ENCODE measurements around the gene KANSL1L.
A peak's percentile ranks its signal among the peaks of the same experiment; 100 is the strongest.

KANSL1L gene

GRCh38 chr2:210171309-210172218 is at the start of gene KANSL1L:
Gene KANSL1L, minus strand, starts transcription at chr2:210171409. Its CDS starts 16,827 bp downstream, at chr2:210154582.
- no peaks in the 10 kb centered on the region for H3K27me3 ChIP-seq (ENCODE audit: control insufficient read depth, insufficient read depth, low read length)
- peak within 1 kb of the TSS; percentile 98 for H3K27ac ChIP-seq (ENCODE audit: low read depth, low read length)
- no peaks in the 10 kb centered on the region for H3K36me3 ChIP-seq (ENCODE audit: control insufficient read depth, insufficient read depth, low read length)
- H3K9me3 ChIP-seq (ENCODE audit: control insufficient read depth, insufficient read depth, low read length) = no peaks in the 10 kb centered on the region
- peak within 1 kb of the TSS; percentile 92 for H3K4me3 ChIP-seq (ENCODE audit: low read depth, low read length)
- peak within 1 kb of the TSS; percentile 89 for H3K9ac ChIP-seq (ENCODE audit: low read depth, low read length)
- H3K4me1 ChIP-seq (ENCODE audit: control insufficient read depth, insufficient read depth, low read length) = peaks cover 23% of the 10 kb centered on the region; the same call in 1 of the 2 replicates

- Histone ChIP-seq H3K27ac (ENCODE audit: low read depth, low read length) (no peak overlapping the region), H3K9me3 (ENCODE audit: control insufficient read depth, insufficient read depth, low read length) (no peaks in the 10 kb centered on the region), H3K4me1 (ENCODE audit: control insufficient read depth, insufficient read depth, low read length) (peaks cover 13% of the 10 kb centered on the region), H3K36me3 (ENCODE audit: control insufficient read depth, insufficient read depth, low read length) (no peaks in the 10 kb centered on the region), H3K9ac (ENCODE audit: low read depth, low read length) (no peak overlapping the region), H3K27me3 (ENCODE audit: control insufficient read depth, insufficient read depth, low read length) (no peaks in the 10 kb centered on the region), H3K4me3 (ENCODE audit: low read depth, low read length) (no peak overlapping the region)
Observed at GRCh38 chr2:210215120-210215519, 43.9 kb upstream of the KANSL1L start.

- Histone ChIP-seq H3K9me3 (ENCODE audit: control insufficient read depth, insufficient read depth, low read length) (no peaks in the 10 kb centered on the region), H3K27me3 (ENCODE audit: control insufficient read depth, insufficient read depth, low read length) (no peaks in the 10 kb centered on the region), H3K9ac (ENCODE audit: low read depth, low read length) (no peak overlapping the region), H3K36me3 (ENCODE audit: control insufficient read depth, insufficient read depth, low read length) (no peaks in the 10 kb centered on the region), H3K27ac (ENCODE audit: low read depth, low read length) (no peak overlapping the region), H3K4me3 (ENCODE audit: low read depth, low read length) (no peak overlapping the region), H3K4me1 (ENCODE audit: control insufficient read depth, insufficient read depth, low read length) (peaks cover 8% of the 10 kb centered on the region)
Observed at GRCh38 chr2:210210185-210210584, 39.0 kb upstream of the KANSL1L start.

- Histone ChIP-seq H3K4me3 (ENCODE audit: low read depth, low read length) (no peak overlapping the region), H3K27ac (ENCODE audit: low read depth, low read length) (no peak overlapping the region), H3K9me3 (ENCODE audit: control insufficient read depth, insufficient read depth, low read length) (no peaks in the 10 kb centered on the region), H3K36me3 (ENCODE audit: control insufficient read depth, insufficient read depth, low read length) (no peaks in the 10 kb centered on the region), H3K4me1 (ENCODE audit: control insufficient read depth, insufficient read depth, low read length) (no peaks in the 10 kb centered on the region), H3K9ac (ENCODE audit: low read depth, low read length) (no peak overlapping the region), H3K27me3 (ENCODE audit: control insufficient read depth, insufficient read depth, low read length) (no peaks in the 10 kb centered on the region)
Observed at GRCh38 chr2:210207929-210208328, 36.7 kb upstream of the KANSL1L start.

GRCh38 chr2:210203558-210203957 is 32.3 kb upstream of the KANSL1L start:
- H3K27ac ChIP-seq (ENCODE audit: low read depth, low read length) = no peak overlapping the region

GRCh38 chr2:210203147-210203546 is 31.9 kb upstream of the KANSL1L start:
- H3K27me3 ChIP-seq (ENCODE audit: control insufficient read depth, insufficient read depth, low read length) = no peaks in the 10 kb centered on the region
- H3K9me3 ChIP-seq (ENCODE audit: control insufficient read depth, insufficient read depth, low read length) = no peaks in the 10 kb centered on the region
- H3K27ac ChIP-seq (ENCODE audit: low read depth, low read length) = no peak overlapping the region
- no peak overlapping the region for H3K9ac ChIP-seq (ENCODE audit: low read depth, low read length)
- no peak overlapping the region for H3K4me3 ChIP-seq (ENCODE audit: low read depth, low read length)
- no peaks in the 10 kb centered on the region for H3K36me3 ChIP-seq (ENCODE audit: control insufficient read depth, insufficient read depth, low read length)
- no peaks in the 10 kb centered on the region for H3K4me1 ChIP-seq (ENCODE audit: control insufficient read depth, insufficient read depth, low read length)

More at GRCh38 chr2:210203558-210203957, 32.3 kb upstream of the KANSL1L start:
- H3K4me1 ChIP-seq (ENCODE audit: control insufficient read depth, insufficient read depth, low read length) = no peaks in the 10 kb centered on the region
- no peak overlapping the region for H3K9ac ChIP-seq (ENCODE audit: low read depth, low read length)
- H3K9me3 ChIP-seq (ENCODE audit: control insufficient read depth, insufficient read depth, low read length) = no peaks in the 10 kb centered on the region
- no peak overlapping the region for H3K4me3 ChIP-seq (ENCODE audit: low read depth, low read length)
- no peaks in the 10 kb centered on the region for H3K36me3 ChIP-seq (ENCODE audit: control insufficient read depth, insufficient read depth, low read length)
- no peaks in the 10 kb centered on the region for H3K27me3 ChIP-seq (ENCODE audit: control insufficient read depth, insufficient read depth, low read length)

- Histone ChIP-seq H3K36me3 (ENCODE audit: control insufficient read depth, insufficient read depth, low read length) (no peaks in the 10 kb centered on the region), H3K9ac (ENCODE audit: low read depth, low read length) (no peak overlapping the region), H3K27ac (ENCODE audit: low read depth, low read length) (no peak overlapping the region)
Observed at GRCh38 chr2:210199854-210200253, 28.6 kb upstream of the KANSL1L start.

GRCh38 chr2:210199186-210199765 is 28.1 kb upstream of the KANSL1L start:
- Histone ChIP-seq H3K4me3 (ENCODE audit: low read depth, low read length) (no peak overlapping the region), H3K9ac (ENCODE audit: low read depth, low read length) (no peak overlapping the region), H3K9me3 (ENCODE audit: control insufficient read depth, insufficient read depth, low read length) (no peaks in the 10 kb centered on the region), H3K36me3 (ENCODE audit: control insufficient read depth, insufficient read depth, low read length) (no peaks in the 10 kb centered on the region), H3K27me3 (ENCODE audit: control insufficient read depth, insufficient read depth, low read length) (no peaks in the 10 kb centered on the region), H3K4me1 (ENCODE audit: control insufficient read depth, insufficient read depth, low read length) (no peaks in the 10 kb centered on the region), H3K27ac (ENCODE audit: low read depth, low read length) (no peak overlapping the region)

More at GRCh38 chr2:210199854-210200253, 28.6 kb upstream of the KANSL1L start:
- Histone ChIP-seq H3K4me3 (ENCODE audit: low read depth, low read length) (no peak overlapping the region), H3K27me3 (ENCODE audit: control insufficient read depth, insufficient read depth, low read length) (no peaks in the 10 kb centered on the region), H3K9me3 (ENCODE audit: control insufficient read depth, insufficient read depth, low read length) (no peaks in the 10 kb centered on the region), H3K4me1 (ENCODE audit: control insufficient read depth, insufficient read depth, low read length) (no peaks in the 10 kb centered on the region)

GRCh38 chr2:210198326-210198725 is 27.1 kb upstream of the KANSL1L start:
- H3K4me1 ChIP-seq (ENCODE audit: control insufficient read depth, insufficient read depth, low read length) = no peaks in the 10 kb centered on the region
- no peaks in the 10 kb centered on the region for H3K36me3 ChIP-seq (ENCODE audit: control insufficient read depth, insufficient read depth, low read length)
- no peak overlapping the region for H3K4me3 ChIP-seq (ENCODE audit: low read depth, low read length)
- H3K27me3 ChIP-seq (ENCODE audit: control insufficient read depth, insufficient read depth, low read length) = no peaks in the 10 kb centered on the region
- H3K9me3 ChIP-seq (ENCODE audit: control insufficient read depth, insufficient read depth, low read length) = no peaks in the 10 kb centered on the region
- H3K27ac ChIP-seq (ENCODE audit: low read depth, low read length) = no peak overlapping the region
- no peak overlapping the region for H3K9ac ChIP-seq (ENCODE audit: low read depth, low read length)

- no peaks in the 10 kb centered on the region for H3K36me3 ChIP-seq (ENCODE audit: control insufficient read depth, insufficient read depth, low read length)
- no peak overlapping the region for H3K27ac ChIP-seq (ENCODE audit: low read depth, low read length)
- H3K4me1 ChIP-seq (ENCODE audit: control insufficient read depth, insufficient read depth, low read length) = no peaks in the 10 kb centered on the region
- no peaks in the 10 kb centered on the region for H3K9me3 ChIP-seq (ENCODE audit: control insufficient read depth, insufficient read depth, low read length)
- H3K27me3 ChIP-seq (ENCODE audit: control insufficient read depth, insufficient read depth, low read length) = no peaks in the 10 kb centered on the region
- no peak overlapping the region for H3K9ac ChIP-seq (ENCODE audit: low read depth, low read length)
- H3K4me3 ChIP-seq (ENCODE audit: low read depth, low read length) = no peak overlapping the region
Observed at GRCh38 chr2:210197720-210198119, 26.5 kb upstream of the KANSL1L start.

All from HUES48 (cell line).